ENCODE measurements around the gene STXBP5.

DNA sequence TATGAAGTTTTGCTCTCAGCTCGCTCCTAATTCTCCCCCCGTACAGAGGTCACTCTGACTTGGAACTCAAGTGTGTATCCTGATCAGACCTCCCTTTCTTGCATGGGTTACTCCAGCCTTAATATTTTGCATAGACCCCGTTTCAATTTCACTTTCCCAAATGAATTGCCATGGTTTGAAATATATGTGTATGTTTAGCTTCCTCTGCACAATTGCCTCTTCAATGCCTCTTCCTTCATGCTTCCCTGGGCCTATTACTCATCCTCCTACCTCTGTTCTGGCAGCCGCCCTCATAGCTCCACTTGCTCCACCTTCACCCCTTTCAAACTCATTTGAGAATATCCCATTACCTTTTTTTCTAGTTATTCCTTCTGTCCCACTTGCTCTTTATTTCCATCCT, 214.3 kb downstream of the STXBP5 start:
- TF ChIP-seq, protein P1, sequence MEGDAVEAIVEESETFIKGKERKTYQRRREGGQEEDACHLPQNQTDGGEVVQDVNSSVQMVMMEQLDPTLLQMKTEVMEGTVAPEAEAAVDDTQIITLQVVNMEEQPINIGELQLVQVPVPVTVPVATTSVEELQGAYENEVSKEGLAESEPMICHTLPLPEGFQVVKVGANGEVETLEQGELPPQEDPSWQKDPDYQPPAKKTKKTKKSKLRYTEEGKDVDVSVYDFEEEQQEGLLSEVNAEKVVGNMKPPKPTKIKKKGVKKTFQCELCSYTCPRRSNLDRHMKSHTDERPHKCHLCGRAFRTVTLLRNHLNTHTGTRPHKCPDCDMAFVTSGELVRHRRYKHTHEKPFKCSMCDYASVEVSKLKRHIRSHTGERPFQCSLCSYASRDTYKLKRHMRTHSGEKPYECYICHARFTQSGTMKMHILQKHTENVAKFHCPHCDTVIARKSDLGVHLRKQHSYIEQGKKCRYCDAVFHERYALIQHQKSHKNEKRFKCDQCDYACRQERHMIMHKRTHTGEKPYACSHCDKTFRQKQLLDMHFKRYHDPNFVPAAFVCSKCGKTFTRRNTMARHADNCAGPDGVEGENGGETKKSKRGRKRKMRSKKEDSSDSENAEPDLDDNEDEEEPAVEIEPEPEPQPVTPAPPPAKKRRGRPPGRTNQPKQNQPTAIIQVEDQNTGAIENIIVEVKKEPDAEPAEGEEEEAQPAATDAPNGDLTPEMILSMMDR (IDR thresholded peaks at IDR 0.05; ENCODE audit: low read length), result no peak
- no peak for TF ChIP-seq EZH2 (IDR thresholded peaks at IDR 0.05; ENCODE audit: borderline replicate concordance, low read length)
